NCI-H1694 (cell line): ENCODE data around the gene DSCAM.
A peak's percentile ranks its signal among the peaks of the same experiment; 100 is the strongest.

Experiments
- DNase-seq: peaks from one replicate; lab custom pipeline; 2025; lab: John Stamatoyannopoulos, UW

The DSCAM gene

GRCh38 chr21:40606341-40606740 lies 240.6 kb downstream of the DSCAM start:
- DNase-seq: no peak

GRCh38 chr21:40605094-40605493 lies 241.9 kb downstream of the DSCAM start:
- no peak for DNase-seq

GRCh38 chr21:40603774-40604173 lies 243.2 kb downstream of the DSCAM start:
- DNase-seq: no peak

GRCh38 chr21:40602080-40602479 lies 244.9 kb downstream of the DSCAM start:
- DNase-seq: no peak

- DNase-seq: no peak
These were observed 251.2 kb downstream of the DSCAM start for GRCh38 chr21:40595806-40596205.

- DNase-seq: no peak
These were observed 259.1 kb downstream of the DSCAM start for GRCh38 chr21:40587736-40588346.

- DNase-seq: no peak
These were observed 260.4 kb downstream of the DSCAM start for GRCh38 chr21:40586575-40586974.

GRCh38 chr21:40577285-40578043 lies 269.5 kb downstream of the DSCAM start:
- DNase-seq: no peak

GRCh38 chr21:40575976-40576375 lies 271.0 kb downstream of the DSCAM start:
- peak; percentile 14 for DNase-seq

- no peak for DNase-seq
These were observed 277.6 kb downstream of the DSCAM start for GRCh38 chr21:40569357-40569756.

GRCh38 chr21:40568807-40569206 lies 278.2 kb downstream of the DSCAM start:
- DNase-seq: peak; percentile 12

- peak; percentile 7 for DNase-seq
These were observed 279.5 kb downstream of the DSCAM start for GRCh38 chr21:40567501-40567900.

GRCh38 chr21:40566486-40566885 lies 280.5 kb downstream of the DSCAM start:
- DNase-seq: no peak

- no peak for DNase-seq
These were observed 282.6 kb downstream of the DSCAM start for GRCh38 chr21:40564318-40564717.

- DNase-seq: no peak
These were observed 283.1 kb downstream of the DSCAM start for GRCh38 chr21:40563900-40564299.

GRCh38 chr21:40562242-40563002 lies 284.5 kb downstream of the DSCAM start:
- DNase-seq: no peak

- no peak for DNase-seq
These were observed 290.5 kb downstream of the DSCAM start for GRCh38 chr21:40556442-40556968.

- DNase-seq: peak; percentile 91
These were observed 291.9 kb downstream of the DSCAM start for GRCh38 chr21:40555021-40555528.

GRCh38 chr21:40553781-40554180 lies 293.2 kb downstream of the DSCAM start:
- DNase-seq: no peak

- DNase-seq: peak; percentile 70
These were observed 298.9 kb downstream of the DSCAM start for GRCh38 chr21:40547906-40548513.

- no peak for DNase-seq
These were observed 300.3 kb downstream of the DSCAM start for GRCh38 chr21:40546647-40547046.

GRCh38 chr21:40540216-40540615 lies 306.7 kb downstream of the DSCAM start:
- no peak for DNase-seq
